Liver (tissue), 9 donors: ENCODE results near the gene PPCS. TPM values are rescaled to one million over a fixed set of nuclear protein-coding genes. Genes with fewer than 3 reads are reported as not detected.

ENCODE experiments used
- DNase-seq: peaks from one replicate; pipeline ENCODE4 v3.0.0-alpha.2; 2017; ENCODE audit warnings: low spot score
- H3K27ac ChIP-seq, 2 donors: one replicate each; pipeline ENCODE4 v1.7.0; 2013; ENCODE audit warnings: inconsistent platforms in 2 of 2, low read length in 2 of 2, control low read depth in 1 of 2, low read depth in 1 of 2, mild to moderate bottlenecking in 1 of 2
- H3K27me3 ChIP-seq, 4 donors: one replicate each; pipeline versions ENCODE4 v1.6.1 to v1.7.0; 2013; ENCODE audit warnings: low read length in 3 of 4, inconsistent platforms in 1 of 4, mild to moderate bottlenecking in 1 of 4, moderate library complexity in 1 of 4; ENCODE audit not compliant: control insufficient read depth in 4 of 4, insufficient read depth in 4 of 4
- H3K36me3 ChIP-seq, 4 donors: one replicate each; pipeline versions ENCODE4 v1.6.1 to v1.7.0; 2013; ENCODE audit warnings: low read length in 3 of 4, mild to moderate bottlenecking in 3 of 4, low read depth in 1 of 4, moderate library complexity in 1 of 4; ENCODE audit not compliant: control insufficient read depth in 4 of 4, insufficient read depth in 3 of 4
- H3K4me1 ChIP-seq, 4 donors: one replicate each; pipeline versions ENCODE4 v1.6.1 to v1.7.0; 2013; ENCODE audit warnings: low read length in 3 of 4, mild to moderate bottlenecking in 3 of 4, moderate library complexity in 1 of 4; ENCODE audit not compliant: control insufficient read depth in 4 of 4, insufficient read depth in 4 of 4
- H3K4me3 ChIP-seq, 3 donors: one replicate each; pipeline versions ENCODE4 v1.6.1 to v1.7.0; 2013; ENCODE audit warnings: low read length in 3 of 3, control low read depth in 1 of 3, low read depth in 1 of 3, mild to moderate bottlenecking in 1 of 3
- H3K9ac ChIP-seq, 2 donors: one replicate each; pipeline ENCODE4 v1.7.0; 2013; ENCODE audit warnings: low read length in 2 of 2, mild to moderate bottlenecking in 2 of 2, moderate library complexity in 2 of 2, control low read depth in 1 of 2, low read depth in 1 of 2
- H3K9me3 ChIP-seq, 4 donors: one replicate each; pipeline versions ENCODE4 v1.6.1 to v1.7.0; 2013; ENCODE audit warnings: low read length in 3 of 4; ENCODE audit not compliant: control insufficient read depth in 4 of 4
- ATF3 ChIP-seq: IDR thresholded peaks from 2 replicates; pipeline ENCODE4 v1.6.1; 2016; ENCODE audit warnings: antibody characterized with exemption
- CTCF ChIP-seq: fragments of 150-350 bp; IDR thresholded peaks from 2 replicates; pipeline ENCODE4 v1.5.1; 2017; ENCODE audit warnings: improper control_type of control experiment, low read depth, low read length; ENCODE audit not compliant: missing input control
- EGR1 ChIP-seq, 2 donors: IDR thresholded peaks; 2 replicates each; pipeline ENCODE4 v1.6.1; 2016 to 2018; ENCODE audit warnings: antibody characterized with exemption in 2 of 2, low read depth in 2 of 2
- FOXA1 ChIP-seq: IDR thresholded peaks from 2 replicates; pipeline ENCODE4 v1.6.1; 2016; ENCODE audit warnings: antibody characterized with exemption
- FOXA2 ChIP-seq: IDR thresholded peaks from 2 replicates; pipeline ENCODE4 v1.6.1; 2016; ENCODE audit warnings: antibody characterized with exemption
- GABPA ChIP-seq, 2 donors: IDR thresholded peaks in 1 of 2; conservative IDR thresholded peaks in 1 of 2; 2 replicates each; pipeline ENCODE4 v1.6.1; 2016; ENCODE audit warnings: antibody characterized with exemption in 2 of 2, mild to moderate bottlenecking in 1 of 2, moderate library complexity in 1 of 2
- HNF4A ChIP-seq, 2 donors: conservative IDR thresholded peaks; 2 replicates each; pipeline ENCODE4 v1.6.1; 2016; ENCODE audit warnings: antibody characterized with exemption in 2 of 2, mild to moderate bottlenecking in 2 of 2
- HNF4G ChIP-seq: IDR thresholded peaks from 2 replicates; pipeline ENCODE4 v1.6.1; 2016; ENCODE audit warnings: antibody characterized with exemption
- JUND ChIP-seq, 2 donors: IDR thresholded peaks; 2 replicates each; pipeline ENCODE4 v1.6.1; 2016; ENCODE audit warnings: antibody characterized with exemption in 2 of 2
- MAX ChIP-seq: IDR thresholded peaks from 2 replicates; pipeline ENCODE4 v1.6.1; 2016; ENCODE audit warnings: antibody characterized with exemption
- NR2F2 ChIP-seq: IDR thresholded peaks from 2 replicates; pipeline ENCODE4 v1.6.1; 2016; ENCODE audit warnings: antibody characterized with exemption
- RAD21 ChIP-seq, 2 donors: IDR thresholded peaks; 2 replicates each; pipeline ENCODE4 v1.6.1; 2016; ENCODE audit warnings: antibody characterized with exemption in 2 of 2, mild to moderate bottlenecking in 2 of 2
- REST ChIP-seq: IDR thresholded peaks from 2 replicates; pipeline ENCODE4 v1.6.1; 2016; ENCODE audit warnings: antibody characterized with exemption, mild to moderate bottlenecking
- RXRA ChIP-seq, 2 donors: IDR thresholded peaks; 2 replicates each; pipeline ENCODE4 v1.6.1; 2017 to 2018; ENCODE audit warnings: antibody characterized with exemption in 2 of 2, mild to moderate bottlenecking in 1 of 2
- SP1 ChIP-seq: IDR thresholded peaks from 2 replicates; pipeline ENCODE4 v1.6.1; 2018; ENCODE audit warnings: antibody characterized with exemption, mild to moderate bottlenecking
- TAF1 ChIP-seq: conservative IDR thresholded peaks from 2 replicates; pipeline ENCODE4 v1.6.1; 2016; ENCODE audit warnings: antibody characterized with exemption, mild to moderate bottlenecking
- YY1 ChIP-seq: IDR thresholded peaks from 2 replicates; pipeline ENCODE4 v1.6.1; 2016; ENCODE audit warnings: antibody characterized with exemption, mild to moderate bottlenecking
- ZBTB33 ChIP-seq: IDR thresholded peaks from 2 replicates; pipeline ENCODE4 v1.6.1; 2016; ENCODE audit warnings: antibody characterized with exemption
- WGBS: extraction: QIAGEN DNeasy Blood & Tissue Kit; methylation state at CpG from one replicate; pipeline ENCODE4 v1.1.7; 2013; 5-methylcytosine and 5-hydroxymethylcytosine counted together
- polyA plus RNA-seq, 2 donors: library from polyadenylated mRNA; stranded (reverse) in 1 of 2; unstranded in 1 of 2; fragments of 200-250 nt in 1 of 2; fragments of >200 nt in 1 of 2; fragmentation: Nextera tagmentation in 1 of 2; extraction: Ambion mirVana in 1 of 2; gene quantifications; one replicate each; pipeline versions ENCODE4 v1.2.1 to v1.2.3, GENCODE V29; 2013 to 2015
- total RNA-seq, 2 donors: library from RNA; depleted of rRNA; stranded (reverse); fragments of >200 nt; gene quantifications; one replicate each; pipeline ENCODE4 v1.2.3, GENCODE V29; 2014
- donor health status: healthy.
- donor health status: healthy.
- donor health status: healthy.
- donor health status: healthy.
- donor health status: healthy.

The PPCS gene
- total RNA-seq (10 to 100 TPM; 22.2 to 22.4 TPM), polyA plus RNA-seq (10 to 100 TPM; 49.7 to 65.4 TPM)

- H3K27me3 ChIP-seq: no peaks in the 10 kb centered on the region
- peaks cover 0 to 26% (median 20%) of the 10 kb centered on the region in 4 donors for H3K36me3 ChIP-seq
- H3K4me3 ChIP-seq: peak within 1 kb of the TSS; percentile 89 to 97 (median 89)
- under 1% methylated on average over 66 of the region's 66 CpGs for WGBS
- peak within 1 kb of the TSS; percentile 96 to 98 for H3K27ac ChIP-seq
- H3K9me3 ChIP-seq: no peaks in the 10 kb centered on the region
- peak; percentile 88 for DNase-seq
- H3K4me1 ChIP-seq: peaks cover 4 to 30% (median 20%) of the 10 kb centered on the region in 4 donors
- TF ChIP-seq NR2F2 (peak; percentile 55), CTCF (peak; percentile 26), GABPA (IDR thresholded peaks at IDR 0.05 in 1 of 2, conservative IDR thresholded peaks at IDR 0.05 in 1 of 2) (no peak), TAF1 (peak; percentile 53), RXRA (IDR thresholded peaks at IDR 0.05) (peak in 1 of 2 donors; percentile 53), JUND (IDR thresholded peaks at IDR 0.05) (peak in 1 of 2 donors; percentile 38), REST (peak; percentile 12), FOXA2 (no peak), HNF4A (conservative IDR thresholded peaks at IDR 0.05) (peak; percentile 51 to 62), HNF4G (no peak), MAX (peak; percentile 54), EGR1 (IDR thresholded peaks at IDR 0.05; ENCODE audit: low read depth in 2 of 2) (peak; percentile 91 to 94), YY1 (peak; percentile 88), FOXA1 (peak; percentile 1), RAD21 (IDR thresholded peaks at IDR 0.05) (no peak), SP1 (peak; percentile 50), ATF3 (no peak), ZBTB33 (peak; percentile 48)
- H3K9ac ChIP-seq: peak within 1 kb of the TSS; percentile 76 to 97
Measured at GRCh38 chr1:42456010-42456753, at the start of gene PPCS, which contains the start of gene ZMYND12. Gene PPCS, plus strand, starts transcription at chr1:42456543. Its CDS starts 23 bp downstream, at chr1:42456566. Gene ZMYND12, minus strand, starts transcription at chr1:42456022. Its CDS starts 25 bp downstream, at chr1:42455997.
